K562 (cell line): ENCODE data around the gene CRLF3. TPM values are rescaled to one million over a fixed set of nuclear protein-coding genes. Genes with fewer than 3 reads are reported as not detected.
A peak's percentile ranks its signal among the peaks of the same experiment; 100 is the strongest.

Experiments
- ATAC-seq: fragments of 200-7000 bp; cut with Tn5 transposase; 3 replicates; pipeline ENCODE4 v1.9.1; 2020; ENCODE audit warnings: moderate library complexity
- BruUV-seq: library from RNA; stranded (reverse); fragments of 400-500 nt; replicated peaks from 2 replicates; lab custom pipeline; 2021; lab: Mats Ljungman, UMichigan
- CTCF ChIA-PET: fragments of 300-600 bp; formaldehyde crosslinking; extraction: SDS; loops from one replicate; lab custom pipeline; 2021; ENCODE audit warnings: low intra/inter-chr PET ratio; lab: Yijun Ruan, JAX
- POLR2A ChIA-PET: fragments of 300-600, 350-650 bp; sonication (Branson Sonifier 250); formaldehyde crosslinking; extraction: SDS; loops from one replicate; lab custom pipeline; 2021; ENCODE audit warnings: antibody characterized with exemption, inconsistent platforms; lab: Yijun Ruan, JAX
- DNase-seq, 4 experiments: peaks; one replicate each; pipeline versions ENCODE4 v3.0.0 to v3.0.0-alpha.2; 2011 to 2018; ENCODE audit warnings: low spot score in 3 of 4, mixed read lengths in 3 of 4; ENCODE audit errors: extremely low read depth in 1 of 4
- FAIRE-seq: peaks from 2 replicates; lab custom pipeline; 2011; peaks lifted over from hg19 to GRCh38; lab: Jason Lieb, UNC
- H2AFZ ChIP-seq: 2 replicates; pipeline ENCODE4 v1.6.0; 2011; ENCODE audit warnings: low read depth, low read length, control low read depth, inconsistent platforms
- H3K27ac ChIP-seq: fragments of 200-600 bp; 3 replicates; pipeline ENCODE4 v1.8.0; 2011; ENCODE audit warnings: low read depth, mild to moderate bottlenecking, control low read depth, inconsistent platforms, low read length, moderate library complexity, mixed read lengths; ENCODE audit errors: extremely low read depth
- H3K27me3 ChIP-seq, 2 experiments: fragments of 300-600 bp in 1 of 2; 2 replicates in 1 of 2; 3 replicates in 1 of 2; pipeline versions ENCODE4 v1.6.0 to v1.8.0; 2011; ENCODE audit warnings: inconsistent platforms in 2 of 2, low read length in 2 of 2, mild to moderate bottlenecking in 1 of 2, mixed read lengths in 1 of 2, moderate library complexity in 1 of 2; ENCODE audit not compliant: control insufficient read depth in 2 of 2, insufficient read depth in 2 of 2
- H3K36me3 ChIP-seq: fragments of 300-600 bp; 3 replicates; pipeline ENCODE4 v1.8.0; 2011; ENCODE audit warnings: mild to moderate bottlenecking, low read length, inconsistent platforms; ENCODE audit not compliant: control insufficient read depth, insufficient read depth
- H3K4me1 ChIP-seq, 2 experiments: fragments of 200-600 bp in 1 of 2; replicated peaks in 1 of 2; 2 replicates in 1 of 2; 3 replicates in 1 of 2; pipeline versions ENCODE4 v1.5.1 to v1.8.0; 2011; ENCODE audit warnings: inconsistent platforms in 2 of 2, low read length in 2 of 2, mild to moderate bottlenecking in 1 of 2, mixed read lengths in 1 of 2, moderate library complexity in 1 of 2; ENCODE audit not compliant: control insufficient read depth in 2 of 2, insufficient read depth in 2 of 2
- H3K4me2 ChIP-seq: 2 replicates; pipeline ENCODE4 v1.6.1; 2011; ENCODE audit warnings: low read length, control low read depth, inconsistent platforms, mixed read lengths; ENCODE audit not compliant: insufficient read depth
- H3K4me3 ChIP-seq: fragments of 200-600 bp; sonication (generic), shearing (Covaris generic); 2 replicates; pipeline ENCODE4 v1.5.1; 2016; ENCODE audit warnings: control low read depth, inconsistent platforms
- H3K79me2 ChIP-seq: fragments of 200-600 bp; 3 replicates; pipeline ENCODE4 v1.8.0; 2011; ENCODE audit warnings: low read length, inconsistent platforms; ENCODE audit not compliant: control insufficient read depth, insufficient read depth
- H3K9ac ChIP-seq, 2 experiments: 2 replicates each; pipeline versions ENCODE4 v1.6.0 to v1.6.1; 2011; ENCODE audit warnings: low read depth in 2 of 2, low read length in 2 of 2, control low read depth in 1 of 2, inconsistent platforms in 1 of 2, mild to moderate bottlenecking in 1 of 2, mixed read lengths in 1 of 2; ENCODE audit not compliant: insufficient read depth in 1 of 2
- H3K9me1 ChIP-seq: one replicate; pipeline ENCODE4 v1.6.0; 2011; ENCODE audit warnings: inconsistent platforms, mild to moderate bottlenecking, low read length, moderate library complexity; ENCODE audit not compliant: control insufficient read depth, insufficient read depth
- H3K9me3 ChIP-seq: replicated peaks from 2 replicates; pipeline ENCODE4 v1.5.1; 2011; ENCODE audit warnings: low read depth, low read length, inconsistent platforms; ENCODE audit not compliant: control insufficient read depth, insufficient read depth
- H4K20me1 ChIP-seq: replicated peaks from 2 replicates; pipeline ENCODE4 v1.6.1; 2011; ENCODE audit warnings: low read length, inconsistent platforms, mixed read lengths; ENCODE audit not compliant: control insufficient read depth, insufficient read depth
- ARID1B ChIP-seq: fragments of 450-650 bp; IDR thresholded peaks from 2 replicates; pipeline ENCODE4 v1.6.1; 2016; ENCODE audit warnings: antibody characterized with exemption, mild to moderate bottlenecking, inconsistent platforms
- CREB5 ChIP-seq: fragments of 250-450 bp; sonication (Bioruptor Pico); IDR thresholded peaks from 2 replicates; pipeline ENCODE4 v1.5.0; 2020; ENCODE audit warnings: mild to moderate bottlenecking
- ETS1 ChIP-seq: conservative IDR thresholded peaks from 2 replicates; pipeline ENCODE4 v1.6.1; 2011; ENCODE audit warnings: low read depth, mild to moderate bottlenecking, low read length; ENCODE audit not compliant: control insufficient read depth
- FOXP4 ChIP-seq: sonication (generic); formaldehyde crosslinking; IDR thresholded peaks from 2 replicates; pipeline ENCODE4 v1.8.0; 2022; ENCODE audit warnings: mild to moderate bottlenecking, missing genetic modification reagents, borderline replicate concordance
- HDAC3 ChIP-seq: fragments of 450-650 bp; IDR thresholded peaks from 2 replicates; pipeline ENCODE4 v1.6.1; 2018; ENCODE audit warnings: borderline replicate concordance, mild to moderate bottlenecking, moderate library complexity; ENCODE audit not compliant: partially characterized antibody
- HLTF ChIP-seq: fragments of 450-650 bp; IDR thresholded peaks from 2 replicates; pipeline ENCODE4 v1.6.1; 2016
- KAT7 ChIP-seq: sonication (generic); formaldehyde crosslinking; IDR thresholded peaks from 2 replicates; pipeline ENCODE4 v1.8.0; 2022; ENCODE audit warnings: missing genetic modification reagents, mild to moderate bottlenecking, borderline replicate concordance
- KLF10 ChIP-seq: fragments of 250-450 bp; sonication (Bioruptor Pico); IDR thresholded peaks from 2 replicates; pipeline ENCODE4 v1.6.1; 2021; ENCODE audit warnings: matching md5 sums
- MAFK ChIP-seq: IDR thresholded peaks from 2 replicates; pipeline ENCODE4 v1.6.1; 2011; ENCODE audit warnings: low read length, improper control_type of control experiment
- MBD2 ChIP-seq: sonication (generic); IDR thresholded peaks from 2 replicates; pipeline ENCODE4 v1.6.1; 2016; ENCODE audit warnings: low read depth, borderline replicate concordance
- TAF15 ChIP-seq: fragments of 200-400 bp; formaldehyde crosslinking; IDR thresholded peaks from 2 replicates; pipeline ENCODE4 v1.6.1; 2017; ENCODE audit warnings: mild to moderate bottlenecking, low read depth, low read length, moderate library complexity
- THRB ChIP-seq: fragments of 450-650 bp; formaldehyde crosslinking; conservative IDR thresholded peaks from 2 replicates; pipeline ENCODE4 v1.4.0; 2022; ENCODE audit warnings: mild to moderate bottlenecking, missing genetic modification characterization
- ZNF184 ChIP-seq: sonication (generic); formaldehyde crosslinking; IDR thresholded peaks from 2 replicates; pipeline ENCODE4 v1.5.0; 2020; ENCODE audit warnings: missing genetic modification reagents
- WGBS: fragments of 100-300 bp; shearing (Covaris generic); methylation state at CpG from one replicate; pipeline ENCODE4 v1.1.6; 2016; ENCODE audit warnings: low coverage, mixed read lengths; ENCODE audit not compliant: insufficient coverage; ENCODE audit errors: missing lambda C conversion rate; 5-methylcytosine and 5-hydroxymethylcytosine counted together
- in situ Hi-C: fragments of 300-500 bp; cut with MboI; formaldehyde crosslinking; loops from 4 replicates; pipeline ENCODE4 v1.15.0; 2018; ENCODE audit warnings: inconsistent platforms, mixed read lengths
- intact Hi-C: fragments of 100-400 bp; cut with micrococcal nuclease; formaldehyde crosslinking; loops from 2 replicates; pipeline ENCODE4 v1.14.2; 2022
- polyA plus RNA-seq, 8 experiments: library from polyadenylated mRNA; depleted of rRNA in 4 of 8; stranded (reverse) in 5 of 8; unstranded in 3 of 8; fragments of >200 nt; fragmentation: Nextera tagmentation in 2 of 8; fragmentation: Illumina TruSeq in 1 of 8; extraction: Ambion mirVana in 2 of 8; extraction: Trizol in 1 of 8; gene quantifications; 2 replicates each; pipeline versions ENCODE4 v1.2.1 to v1.2.3, GENCODE V29; 2011 to 2014; ENCODE audit warnings: inconsistent platforms in 1 of 8, missing spikeins in 1 of 8
- total RNA-seq, 7 experiments: library from RNA; depleted of rRNA in 6 of 7; stranded (reverse); fragments of >200 nt in 6 of 7; fragmentation: Illumina TruSeq in 2 of 7; extraction: Trizol in 2 of 7; gene quantifications; 2 replicates each; pipeline versions ENCODE4 v1.2.1 to v1.2.3, GENCODE V29; 2011 to 2021; ENCODE audit warnings: low replicate concordance in 1 of 7

CRLF3 gene
- total and polyA plus RNA-seq, 9 of the 15 experiments (the other 6 are each of a cell fraction or from before 2014, with no cell fraction given) = 13.2 to 55.9 (median 29.8) TPM

- TF ChIP-seq CREB5 (CRISPR knock-in tag) (no peak), MAFK (0 out of 2 replicates have a peak, but pooled peaks have one; percentile 39), KLF10 (CRISPR knock-in tag) (no peak), TAF15 (no peak)
Measured at GRCh38 chr17:30831257-30831656, 6.8 kb upstream of the CRLF3 start (continued).

- Histone ChIP-seq H3K4me1 (peaks cover 26 to 28% of the 10 kb centered on the region in 2 experiments; a peak in 4 of 5 replicates), H4K20me1 (no peaks in the 10 kb centered on the region; the same call in 1 of the 2 replicates), H3K79me2 (peaks cover 35% of the 10 kb centered on the region), H3K9me1 (no peaks in the 10 kb centered on the region), H3K4me2 (no peak overlapping the region), H2AFZ (peak overlapping the region; percentile 30; the same call in 1 of the 2 replicates), H3K9me3 (no peaks in the 10 kb centered on the region), H3K27ac (no peak overlapping the region), H3K27me3 (no peaks in the 10 kb centered on the region), H3K36me3 (peaks cover 5% of the 10 kb centered on the region; the same call in 2 of the 3 replicates), H3K4me3 (no peak overlapping the region), H3K9ac (no peak overlapping the region)
- in situ Hi-C loops (no loop called here), intact Hi-C loops (loop anchor here (10.0 kb wide), 2 partner anchors 94 to 516 kb away; no protein-coding TSS in a partner anchor)
- ChIA-PET CTCF (no interaction called here), POLR2A (no interaction called here)
- BruUV-seq = no TSS peak
- 65% methylated on average over 5 of the region's 5 CpGs for WGBS
- FAIRE-seq = no peak
- ATAC-seq = no peak
- no peak for DNase-seq
- TF ChIP-seq MBD2 = no peak
- no peak for TF ChIP-seq FOXP4 (CRISPR knock-in tag)
- no peak for TF ChIP-seq ZNF184 (CRISPR knock-in tag)
- no peak for TF ChIP-seq HDAC3
- TF ChIP-seq KAT7 (CRISPR knock-in tag) = no peak
- no peak for TF ChIP-seq ETS1
- no peak for TF ChIP-seq ARID1B
- no peak for TF ChIP-seq HLTF
- TF ChIP-seq THRB (CRISPR knock-in tag) = no peak
Measured at GRCh38 chr17:30829022-30829421, 4.5 kb upstream of the CRLF3 start.
